NCI-H1930 (cell line): Measurements from ENCODE around the gene GRID2.
A peak's percentile ranks its signal among the peaks of the same experiment; 100 is the strongest.

Experiments used
- DNase-seq, 2 experiments: peaks; one replicate each; lab custom pipeline; 2025; lab: John Stamatoyannopoulos, UW

GRID2 gene

DNA sequence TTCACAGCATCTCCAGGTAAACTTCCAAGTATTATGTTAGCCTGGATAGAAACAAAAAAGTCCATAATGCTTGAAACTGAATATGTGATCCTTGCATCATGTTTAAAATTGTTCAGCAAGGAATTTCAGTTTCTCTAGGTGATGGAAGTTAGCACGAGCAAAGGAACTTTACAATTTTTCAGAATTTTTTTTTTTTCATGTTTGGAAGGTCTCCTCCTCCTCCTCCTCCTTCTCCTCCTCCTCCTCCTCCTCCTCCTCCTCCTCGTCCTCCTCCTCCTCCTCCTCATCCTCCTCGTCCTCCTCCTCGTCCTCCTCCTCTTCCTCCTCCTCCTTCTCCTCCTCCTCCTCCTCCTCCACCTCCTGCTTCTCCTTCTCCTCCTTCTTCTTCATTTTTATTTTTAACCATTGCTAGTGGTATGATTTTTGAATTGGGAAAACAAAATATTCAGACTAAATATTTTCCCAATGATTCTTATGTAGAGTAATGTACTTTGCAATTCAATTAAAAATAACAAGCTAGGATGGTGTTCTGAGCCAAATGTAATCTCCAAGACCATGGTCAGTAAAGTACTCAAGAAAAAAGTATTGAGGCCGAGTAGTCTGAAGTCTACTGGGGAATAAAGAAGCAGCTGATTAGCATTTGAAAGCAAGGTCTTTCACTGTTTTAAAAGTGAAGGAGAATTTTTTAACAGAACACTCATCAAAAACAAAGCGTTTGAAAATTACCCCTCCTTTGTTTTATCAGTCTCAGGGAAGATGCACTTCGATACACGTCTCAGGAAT is 1103.9 kb downstream of the GRID2 start:
- no peak for DNase-seq

GRCh38 chr4:93409035-93409434 is 1105.3 kb downstream of the GRID2 start:
- no peak for DNase-seq

DNA sequence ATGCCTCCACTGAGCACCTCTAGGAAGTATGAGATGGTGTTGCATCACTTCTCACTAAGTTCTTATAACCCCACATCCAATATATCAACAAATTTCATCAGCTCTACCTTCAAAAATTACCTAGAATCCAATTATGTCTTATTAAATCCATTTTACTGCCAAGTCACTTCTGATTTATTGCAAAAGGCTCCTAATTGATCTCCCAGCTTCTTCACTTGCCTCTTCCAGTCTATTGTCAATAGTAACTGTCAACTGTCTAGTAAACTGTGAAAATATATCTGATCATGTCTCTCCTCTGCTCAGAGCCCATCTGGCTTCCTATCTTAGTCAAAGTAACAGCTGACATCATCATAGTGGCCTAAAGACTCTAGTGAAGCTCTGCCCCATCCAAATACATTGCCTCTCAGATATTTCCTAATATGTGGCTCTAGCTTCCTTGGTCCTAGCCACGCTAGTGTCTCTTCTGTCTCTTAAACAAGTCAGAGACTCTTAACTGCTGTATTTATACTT is 1110.3 kb downstream of the GRID2 start:
- no peak for DNase-seq

DNA sequence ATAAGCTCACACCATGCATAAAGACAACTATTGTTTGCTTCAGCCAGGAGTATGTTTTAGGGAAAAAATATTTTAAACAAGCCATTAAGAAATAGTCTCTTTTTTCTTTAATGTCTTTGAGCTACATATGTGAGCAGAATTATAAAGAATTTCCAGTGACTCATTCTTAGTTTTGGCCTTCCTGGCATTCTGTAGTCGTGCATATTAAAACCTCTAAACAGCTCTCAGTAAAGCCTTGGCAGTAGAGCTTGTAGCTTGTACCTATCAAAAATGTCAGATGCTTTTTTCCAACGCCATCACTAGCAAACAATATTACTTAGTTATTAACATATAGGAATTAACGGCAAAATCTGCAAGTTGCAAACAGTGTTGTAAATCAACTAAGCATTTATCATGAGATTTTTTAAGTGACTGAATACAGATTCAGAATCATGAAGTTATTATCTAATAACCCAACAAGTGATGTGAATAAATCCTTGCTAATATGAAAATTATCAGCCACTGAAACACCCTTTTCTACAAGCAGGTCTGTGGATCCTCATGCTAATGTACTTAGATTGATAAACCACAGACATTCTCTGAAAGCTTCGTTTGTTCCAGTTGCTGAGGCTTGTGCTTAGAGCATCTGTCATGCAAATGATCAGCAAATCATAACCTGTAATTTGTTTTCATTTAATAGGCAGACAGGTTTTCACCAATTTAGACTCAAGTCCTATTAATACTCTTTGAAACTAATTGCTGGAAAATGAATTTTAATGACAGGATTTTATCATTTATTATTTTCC is 1112.8 kb downstream of the GRID2 start:
- DNase-seq: no peak

GRCh38 chr4:93431371-93431770 is 1127.6 kb downstream of the GRID2 start:
- DNase-seq: no peak

DNA sequence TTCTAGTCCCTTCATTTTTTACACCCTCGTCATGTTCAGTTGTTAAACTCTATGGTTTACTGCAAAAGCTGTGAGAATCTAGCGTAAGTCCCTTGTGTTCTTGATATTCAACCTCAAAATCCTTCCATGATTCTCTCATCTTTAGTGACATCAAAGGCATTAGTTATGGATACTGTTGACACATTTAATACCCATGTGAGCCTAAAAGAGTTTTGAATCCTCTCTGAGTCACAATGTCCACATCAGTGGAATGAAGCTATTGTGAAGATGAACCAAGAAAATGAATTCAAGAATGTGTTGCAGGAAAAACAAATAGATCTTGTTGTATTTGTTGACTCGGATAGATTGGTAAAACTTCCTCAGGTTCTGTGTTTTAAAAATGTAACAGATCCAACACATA is 1130.1 kb downstream of the GRID2 start:
- no peak for DNase-seq

- no peak for DNase-seq
Measured at GRCh38 chr4:93436000-93436626, 1132.3 kb downstream of the GRID2 start.

- no peak for DNase-seq
Measured at GRCh38 chr4:93437991-93438390, 1134.2 kb downstream of the GRID2 start.

DNA sequence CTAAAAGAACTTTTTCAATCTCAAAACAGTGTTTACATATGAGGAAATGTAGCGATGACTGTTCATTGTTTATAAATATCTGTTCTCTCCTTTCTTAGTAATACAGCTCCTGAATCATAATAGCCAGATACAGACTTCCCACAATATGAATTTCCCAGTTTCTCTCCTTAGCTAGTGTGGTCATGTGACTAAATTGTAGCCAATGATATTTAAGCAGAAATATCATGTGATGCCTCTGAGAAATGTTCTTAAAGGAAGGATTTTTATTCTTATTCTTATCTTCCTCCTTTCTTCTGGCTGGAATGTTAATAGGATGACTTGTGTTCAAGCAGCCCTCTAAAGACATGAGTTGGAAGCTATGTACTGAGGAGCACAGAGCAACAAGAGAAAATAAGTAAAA is 1141.1 kb downstream of the GRID2 start:
- no peak for DNase-seq

- no peak for DNase-seq
Measured at GRCh38 chr4:93446038-93446437, 1142.3 kb downstream of the GRID2 start.

- no peak for DNase-seq
Measured at GRCh38 chr4:93448691-93449293, 1145.0 kb downstream of the GRID2 start.

DNA sequence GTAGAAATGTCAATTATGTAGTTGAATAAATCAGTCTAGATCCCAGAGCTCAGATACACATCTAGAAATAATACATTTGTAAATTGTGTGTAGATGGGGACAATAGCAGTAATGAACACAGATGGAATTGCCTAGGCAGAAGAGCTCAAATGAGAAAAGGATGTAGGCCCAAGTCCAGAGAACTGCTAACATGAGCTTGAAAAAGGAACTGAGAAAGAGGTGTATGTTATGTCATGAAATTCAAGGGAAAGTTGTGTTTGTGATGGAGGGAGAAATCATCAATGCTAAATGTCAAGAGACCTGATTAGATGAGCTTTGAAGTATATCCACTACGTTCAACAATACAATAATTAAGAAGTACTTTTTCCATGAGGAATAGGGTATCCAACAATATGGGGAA is 1148.2 kb downstream of the GRID2 start:
- DNase-seq: no peak

DNA sequence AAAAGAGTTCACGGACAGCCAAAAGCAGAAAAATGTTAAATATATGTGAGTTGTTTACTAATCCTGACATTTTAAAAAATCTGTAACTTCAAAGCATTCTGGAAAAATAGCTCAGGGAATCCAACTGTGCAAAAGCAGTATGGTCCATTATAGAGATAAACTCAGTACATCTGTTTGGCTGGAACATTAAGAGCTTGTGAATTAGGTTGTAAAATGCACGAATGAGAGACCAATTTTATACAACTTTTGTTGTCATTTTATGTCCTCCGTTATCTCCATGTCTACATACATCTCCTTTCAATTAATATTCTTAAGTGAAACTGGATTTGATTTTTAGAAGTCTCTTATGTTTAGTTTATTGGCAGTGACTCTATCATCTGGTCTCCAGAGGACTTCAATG is 1157.8 kb downstream of the GRID2 start:
- no peak for DNase-seq

DNA sequence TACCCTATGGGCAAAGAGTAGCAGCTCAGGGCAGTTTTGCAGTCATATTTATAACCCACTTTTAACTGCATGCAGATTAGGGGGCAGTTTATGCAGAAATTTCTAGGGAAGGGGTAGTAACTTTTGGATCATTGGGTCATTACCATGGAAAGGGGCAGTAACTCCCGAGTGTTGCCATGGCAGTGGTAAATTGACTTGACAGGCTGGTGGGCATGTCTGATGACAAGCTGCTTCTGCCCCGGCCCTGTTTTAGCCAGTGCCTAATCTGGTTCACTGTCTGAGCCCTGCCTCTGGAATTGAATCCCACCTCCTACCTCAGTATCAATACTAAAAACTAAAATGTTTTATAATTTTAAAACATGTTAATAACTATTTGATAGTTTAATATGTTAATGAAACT is 1162.7 kb downstream of the GRID2 start:
- no peak for DNase-seq

DNA sequence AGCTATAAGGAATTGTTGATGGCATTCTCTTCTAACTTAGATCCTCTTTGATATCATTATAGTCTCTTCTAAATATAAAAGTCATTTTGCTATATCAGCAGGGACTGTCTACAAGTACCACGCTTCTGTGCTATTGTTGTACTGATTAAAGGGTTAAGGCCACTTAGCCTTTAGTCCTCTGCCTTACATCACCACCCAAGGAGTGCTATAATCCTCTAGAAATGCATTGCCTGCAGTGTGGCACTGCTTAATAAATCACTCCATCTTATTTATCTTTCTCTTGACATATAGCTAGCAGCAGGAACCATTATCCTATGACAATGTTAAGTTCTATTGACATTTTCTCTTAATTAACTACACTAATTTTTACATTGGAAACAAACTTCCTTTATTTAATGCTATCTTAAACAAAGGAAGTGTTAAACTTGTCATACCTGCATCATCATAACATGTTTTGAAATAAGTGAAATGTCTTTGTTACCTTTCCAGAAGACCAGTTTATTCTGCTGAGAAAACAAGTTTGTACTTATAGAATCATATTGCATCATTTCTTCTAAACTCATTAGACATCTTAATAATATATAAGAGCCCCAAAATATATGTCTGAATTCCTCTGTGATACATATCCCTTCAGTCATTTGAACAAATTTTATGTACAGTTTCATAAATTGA is 1163.9 kb downstream of the GRID2 start:
- DNase-seq: no peak

DNA sequence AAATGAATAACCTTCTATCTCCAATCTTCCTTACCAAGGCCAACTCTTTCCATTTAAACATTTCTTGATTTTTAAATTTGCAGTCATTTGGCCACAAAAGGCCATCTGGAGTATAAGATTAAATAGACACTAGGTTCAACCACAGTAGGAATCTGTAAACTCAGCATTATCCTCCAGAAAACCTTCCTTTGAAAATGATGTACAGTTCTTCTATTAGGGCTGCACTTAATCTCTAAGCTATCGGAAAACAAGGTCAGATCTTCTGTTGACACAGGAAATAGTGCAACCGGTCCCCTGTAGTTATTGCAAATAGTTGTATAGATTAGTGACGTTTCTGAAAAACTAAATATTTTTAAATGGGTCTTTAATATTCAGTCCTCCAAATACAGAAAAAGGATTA is 1165.8 kb downstream of the GRID2 start:
- DNase-seq: peak in 1 of 2 experiments; percentile 7

GRCh38 chr4:93475730-93476129 is 1172.0 kb downstream of the GRID2 start:
- DNase-seq: no peak

DNA sequence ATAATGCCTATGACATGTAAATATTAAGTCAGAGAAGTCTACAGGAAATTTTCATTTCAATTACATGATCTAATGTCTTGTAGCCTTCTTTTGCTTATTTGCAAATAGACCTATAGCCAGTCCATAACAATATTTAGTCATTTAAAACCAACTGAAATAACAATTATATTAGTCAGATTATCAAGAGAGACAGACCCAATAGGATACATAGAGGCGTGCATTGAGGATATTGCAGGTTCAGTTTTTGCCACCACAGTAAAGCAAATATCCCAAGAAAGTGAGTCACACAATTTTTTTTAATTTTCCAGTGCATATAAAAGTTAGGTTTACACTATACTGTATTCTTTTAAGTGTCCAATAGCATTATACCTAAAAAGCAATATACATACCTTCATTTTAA is 1175.0 kb downstream of the GRID2 start:
- no peak for DNase-seq

DNA sequence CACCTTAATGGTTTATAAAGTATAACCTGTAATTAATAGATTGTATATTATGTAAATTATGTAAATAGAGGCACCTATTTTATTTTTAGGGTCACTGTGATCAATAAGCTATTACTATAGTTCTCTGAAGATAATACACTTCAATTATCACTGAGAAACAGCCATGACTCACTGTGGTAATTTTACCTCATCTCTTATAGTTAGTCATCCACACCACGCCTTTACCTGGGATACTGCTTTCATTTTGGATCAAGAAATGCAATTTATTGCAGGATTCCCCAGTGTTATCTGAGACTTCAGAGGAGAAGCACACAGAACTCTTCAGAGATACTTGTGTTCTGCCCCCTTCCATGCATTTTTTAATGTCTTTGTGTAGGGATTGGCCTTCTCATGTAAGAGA is 1176.7 kb downstream of the GRID2 start:
- no peak for DNase-seq

GRCh38 chr4:93495346-93495745 is 1191.6 kb downstream of the GRID2 start:
- no peak for DNase-seq

DNA sequence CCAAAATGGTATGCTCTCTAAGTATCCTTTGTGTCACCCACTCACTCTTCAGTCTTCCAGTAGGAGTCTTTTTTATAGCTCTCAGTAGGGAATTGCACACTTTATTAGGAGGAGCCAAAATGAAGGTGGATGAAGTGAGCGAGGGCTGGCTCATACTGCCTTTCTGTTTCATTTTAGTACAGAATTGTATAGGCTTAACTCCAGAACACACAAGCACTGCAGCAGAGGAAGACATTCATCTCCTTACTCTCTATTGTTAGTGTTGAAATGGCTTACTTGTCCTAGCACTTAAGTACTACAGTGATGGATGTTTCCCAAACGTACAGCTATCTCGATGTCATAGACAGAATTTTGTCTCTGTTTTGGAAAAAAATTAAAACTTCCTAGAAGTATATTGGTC is 1197.5 kb downstream of the GRID2 start:
- DNase-seq: no peak

GRCh38 chr4:93501946-93502345 is 1198.2 kb downstream of the GRID2 start:
- no peak for DNase-seq
